ENCODE data around the gene TNFSF18.
"Not testable (repeated sequence)": the region's sequence is repeated elsewhere in the genome, so short reads cannot be mapped to it uniquely, and the experiment has no call there.

The TNFSF18 gene

GRCh38 chr1:173050865-173051264 is at the start of gene TNFSF18:
TSS of gene TNFSF18 (minus strand) at chr1:173050941. CDS start at chr1:173050896, 45 bp downstream.
- peak; percentile 43 for DNase-seq (ENCODE audit: low spot score)

- no peak for DNase-seq (ENCODE audit: low spot score)
These were observed 48.4 kb upstream of the TNFSF18 start for GRCh38 chr1:173099166-173099565.

- DNase-seq (ENCODE audit: low spot score): no peak
These were observed 47.4 kb upstream of the TNFSF18 start for GRCh38 chr1:173098117-173098516.

GRCh38 chr1:173097001-173097400 is 46.3 kb upstream of the TNFSF18 start:
- no peak for DNase-seq (ENCODE audit: low spot score)

- DNase-seq (ENCODE audit: low spot score): no peak
These were observed 44.9 kb upstream of the TNFSF18 start for GRCh38 chr1:173095632-173096031.

GRCh38 chr1:173094541-173094940 is 43.8 kb upstream of the TNFSF18 start:
- DNase-seq (ENCODE audit: low spot score): no peak

- no peak for DNase-seq (ENCODE audit: low spot score)
These were observed 43.1 kb upstream of the TNFSF18 start for GRCh38 chr1:173093691-173094445.

- no peak for DNase-seq (ENCODE audit: low spot score)
These were observed 33.6 kb upstream of the TNFSF18 start for GRCh38 chr1:173084292-173084691.

- DNase-seq (ENCODE audit: low spot score): no peak
These were observed 32.2 kb upstream of the TNFSF18 start for GRCh38 chr1:173082913-173083312.

GRCh38 chr1:173074217-173074616 is 23.5 kb upstream of the TNFSF18 start:
- DNase-seq (ENCODE audit: low spot score): not testable (repeated sequence)

GRCh38 chr1:173064011-173064410 is 13.3 kb upstream of the TNFSF18 start:
- DNase-seq (ENCODE audit: low spot score): peak; percentile 24

GRCh38 chr1:173063171-173063570 is 12.4 kb upstream of the TNFSF18 start:
- no peak for DNase-seq (ENCODE audit: low spot score)

GRCh38 chr1:173062150-173062938 is 11.6 kb upstream of the TNFSF18 start:
- DNase-seq (ENCODE audit: low spot score): peak; percentile 24

- DNase-seq (ENCODE audit: low spot score): no peak
These were observed 7.8 kb upstream of the TNFSF18 start for GRCh38 chr1:173058556-173058955.

- no peak for DNase-seq (ENCODE audit: low spot score)
These were observed 7.2 kb upstream of the TNFSF18 start for GRCh38 chr1:173057984-173058383.

- DNase-seq (ENCODE audit: low spot score): no peak
These were observed 5.6 kb upstream of the TNFSF18 start for GRCh38 chr1:173056365-173056764.

- DNase-seq (ENCODE audit: low spot score): no peak
These were observed 2.0 kb upstream of the TNFSF18 start for GRCh38 chr1:173052681-173053196.

- no peak for DNase-seq (ENCODE audit: low spot score)
These were observed 1.5 kb downstream of the TNFSF18 start for GRCh38 chr1:173049322-173049633.

- peak; percentile 67 for DNase-seq (ENCODE audit: low spot score)
These were observed 2.0 kb downstream of the TNFSF18 start for GRCh38 chr1:173048621-173049321.

GRCh38 chr1:173044656-173045055 is 6.1 kb downstream of the TNFSF18 start:
- DNase-seq (ENCODE audit: low spot score): no peak

GRCh38 chr1:173043253-173043652 is 7.5 kb downstream of the TNFSF18 start:
- peak; percentile 60 for DNase-seq (ENCODE audit: low spot score)

GRCh38 chr1:173042806-173043205 is 7.9 kb downstream of the TNFSF18 start:
- DNase-seq (ENCODE audit: low spot score): no peak

- no peak for DNase-seq (ENCODE audit: low spot score)
These were observed 11.1 kb downstream of the TNFSF18 start for GRCh38 chr1:173039626-173040025.

All from kidney capillary endothelial cell (primary cell).